ENCODE data around the gene TUBA4B. TPM values are rescaled to one million over a fixed set of nuclear protein-coding genes. Genes with fewer than 3 reads are reported as not detected.

Gene TUBA4B
- total RNA-seq, 1 donor from 2014 or later, result not detected

DNA sequence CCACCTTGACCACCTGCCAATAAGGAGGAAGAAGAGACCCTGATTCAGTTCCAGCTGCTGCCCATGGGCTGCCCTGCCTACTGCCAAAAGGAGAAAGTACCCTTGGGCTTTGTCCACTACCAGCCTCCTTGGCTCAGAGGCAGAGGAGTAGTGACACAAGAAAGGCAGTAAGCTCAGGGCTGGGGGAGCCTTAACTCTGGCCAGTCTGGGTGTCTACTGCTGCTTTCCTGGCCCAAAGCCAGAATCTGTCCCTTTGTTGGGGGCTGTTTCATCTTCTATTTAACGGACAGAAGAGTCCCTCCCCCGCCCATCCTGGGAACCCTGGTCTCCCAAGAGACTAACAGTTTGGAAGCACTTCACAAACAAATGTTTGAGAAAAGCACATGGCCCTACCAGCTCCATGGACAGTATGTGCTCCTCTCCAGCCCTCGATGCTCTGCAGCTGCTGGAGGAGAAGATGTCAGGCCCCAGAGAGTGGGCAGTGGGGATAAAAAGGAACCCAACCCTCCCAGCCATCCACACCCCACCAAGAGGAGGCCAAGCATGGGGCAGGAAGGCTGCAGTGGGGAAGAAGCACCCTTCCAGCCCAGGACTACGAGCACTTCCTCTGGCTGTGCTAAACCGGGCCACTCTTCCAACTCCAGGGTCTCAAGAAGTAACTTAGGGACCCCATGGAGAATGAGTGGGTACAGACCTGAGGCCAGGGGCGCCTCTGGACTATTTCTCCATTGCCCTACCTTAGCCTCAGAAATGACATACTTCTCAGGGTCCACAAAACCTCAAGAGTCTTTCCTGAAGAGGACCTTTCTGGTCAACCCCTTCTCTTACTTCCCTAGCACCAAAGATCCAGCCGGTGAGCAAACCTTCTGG, 24.8 kb upstream of the TUBA4B start:
- Histone ChIP-seq H3K36me3 (peaks cover 61% of the 10 kb centered on the region), H3K27ac (replicated peaks) (peak overlapping the region; percentile 96), H3K4me1 (peaks cover 53% of the 10 kb centered on the region), H3K9me3 (replicated peaks) (no peaks in the 10 kb centered on the region), H3K27me3 (ENCODE audit: low read depth) (no peaks in the 10 kb centered on the region), H3K4me3 (peak overlapping the region; percentile 83)
- intact Hi-C loops (cut with micrococcal nuclease), result loop anchor here (10.0 kb wide), 1 partner anchor 63 kb away; the partner anchor contains the start of gene NHEJ1
- TF ChIP-seq, protein P1, sequence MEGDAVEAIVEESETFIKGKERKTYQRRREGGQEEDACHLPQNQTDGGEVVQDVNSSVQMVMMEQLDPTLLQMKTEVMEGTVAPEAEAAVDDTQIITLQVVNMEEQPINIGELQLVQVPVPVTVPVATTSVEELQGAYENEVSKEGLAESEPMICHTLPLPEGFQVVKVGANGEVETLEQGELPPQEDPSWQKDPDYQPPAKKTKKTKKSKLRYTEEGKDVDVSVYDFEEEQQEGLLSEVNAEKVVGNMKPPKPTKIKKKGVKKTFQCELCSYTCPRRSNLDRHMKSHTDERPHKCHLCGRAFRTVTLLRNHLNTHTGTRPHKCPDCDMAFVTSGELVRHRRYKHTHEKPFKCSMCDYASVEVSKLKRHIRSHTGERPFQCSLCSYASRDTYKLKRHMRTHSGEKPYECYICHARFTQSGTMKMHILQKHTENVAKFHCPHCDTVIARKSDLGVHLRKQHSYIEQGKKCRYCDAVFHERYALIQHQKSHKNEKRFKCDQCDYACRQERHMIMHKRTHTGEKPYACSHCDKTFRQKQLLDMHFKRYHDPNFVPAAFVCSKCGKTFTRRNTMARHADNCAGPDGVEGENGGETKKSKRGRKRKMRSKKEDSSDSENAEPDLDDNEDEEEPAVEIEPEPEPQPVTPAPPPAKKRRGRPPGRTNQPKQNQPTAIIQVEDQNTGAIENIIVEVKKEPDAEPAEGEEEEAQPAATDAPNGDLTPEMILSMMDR (IDR thresholded peaks at IDR 0.05; ENCODE audit: borderline replicate concordance), result no peak
- no peak for DNase-seq

DNA sequence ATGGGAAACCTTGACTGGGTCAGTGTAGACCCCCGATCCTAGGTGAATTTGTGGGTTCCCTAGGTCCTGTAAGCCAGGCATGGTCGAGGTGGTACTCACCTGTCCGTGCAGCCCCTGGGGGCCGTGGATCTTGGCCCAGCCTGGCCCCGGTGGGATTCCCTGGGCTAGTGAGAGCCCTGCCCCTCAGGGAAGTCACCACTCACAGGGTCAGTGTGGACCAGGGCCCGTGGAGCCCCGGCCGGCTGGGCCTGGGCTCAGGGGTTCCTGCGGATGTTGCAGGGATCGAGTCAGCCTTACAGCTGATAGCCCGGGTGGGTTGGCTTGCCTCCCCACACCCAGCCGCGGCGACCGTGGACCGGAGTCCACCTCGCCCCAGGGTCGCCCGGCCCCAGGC, 24.1 kb upstream of the TUBA4B start:
- H3K36me3 ChIP-seq, result peaks cover 61% of the 10 kb centered on the region
- H3K4me1 ChIP-seq, result peaks cover 59% of the 10 kb centered on the region
- peak overlapping the region; percentile 96 for H3K27ac ChIP-seq (replicated peaks)
- H3K4me3 ChIP-seq, result peak overlapping the region; percentile 83
- TF ChIP-seq, protein P1 (IDR thresholded peaks at IDR 0.05; ENCODE audit: borderline replicate concordance), result no peak
- no peaks in the 10 kb centered on the region for H3K9me3 ChIP-seq (replicated peaks)
- no peak for DNase-seq
- no peaks in the 10 kb centered on the region for H3K27me3 ChIP-seq (ENCODE audit: low read depth)
- intact Hi-C loops (cut with micrococcal nuclease), result loop anchor here (10.0 kb wide), 1 partner anchor 64 kb away; the partner anchor contains the start of gene NHEJ1

DNA sequence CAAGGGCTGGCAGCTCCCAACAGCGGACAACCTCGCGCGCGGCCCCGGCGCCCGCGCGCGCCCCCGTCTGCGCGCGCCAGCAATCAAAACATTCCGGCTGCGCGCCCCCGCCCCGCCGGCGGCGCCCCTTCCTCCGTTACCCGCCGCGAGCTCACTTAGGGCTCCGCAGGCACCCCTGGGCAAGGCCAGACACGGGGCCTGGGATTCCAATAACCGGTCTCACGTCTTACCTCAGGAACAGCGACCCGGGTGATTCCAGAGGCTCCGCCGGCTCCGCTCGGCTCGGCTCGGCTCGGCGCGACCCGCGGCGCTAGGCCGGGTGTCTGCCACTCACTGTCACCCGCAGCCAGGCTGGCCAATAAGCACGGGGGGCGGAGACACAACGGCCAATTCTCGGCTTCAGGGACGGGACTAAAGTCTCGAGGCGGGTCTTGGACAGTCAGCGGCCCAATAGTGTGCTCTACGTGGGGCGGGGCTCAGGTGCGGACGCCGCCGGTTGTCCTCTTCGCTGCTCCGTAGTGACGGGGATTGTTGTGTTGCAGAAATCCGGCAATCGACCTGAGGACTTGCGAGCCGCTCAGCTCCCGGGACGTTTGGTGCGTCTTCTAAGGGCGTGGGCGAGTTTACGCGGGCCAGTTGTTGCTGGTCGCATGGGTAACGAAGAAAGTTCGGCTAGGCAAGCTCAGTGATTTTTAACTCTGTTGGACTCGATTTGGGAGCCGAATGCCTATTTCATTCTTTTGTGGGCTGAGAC, 23.6 kb upstream of the TUBA4B start, which contains the start of the genes ANKZF1 and ATG9A:
Gene ANKZF1 (plus strand): TSS at position 502 of the 754 bp plus-strand sequence. CDS start 452 bp downstream, outside the sequence.
Gene ATG9A (minus strand): TSS at position 332 of the 754 bp plus-strand sequence. CDS start 1,612 bp downstream, outside the sequence.
- TF ChIP-seq, protein P1 (IDR thresholded peaks at IDR 0.05; ENCODE audit: borderline replicate concordance), result no peak
- DNase-seq, result peak; percentile 99
- no peaks in the 10 kb centered on the region for H3K9me3 ChIP-seq (replicated peaks)
- intact Hi-C loops (cut with micrococcal nuclease), result loop anchor here (10.0 kb wide), 1 partner anchor 65 kb away; the partner anchor contains the start of gene NHEJ1
- H3K27me3 ChIP-seq (ENCODE audit: low read depth), result no peaks in the 10 kb centered on the region
- peaks cover 61% of the 10 kb centered on the region for H3K36me3 ChIP-seq
- peak within 1 kb of the TSS; percentile 83 for H3K4me3 ChIP-seq
- H3K27ac ChIP-seq (replicated peaks), result peak within 1 kb of the TSS; percentile 96
- H3K4me1 ChIP-seq, result peaks cover 65% of the 10 kb centered on the region

DNA sequence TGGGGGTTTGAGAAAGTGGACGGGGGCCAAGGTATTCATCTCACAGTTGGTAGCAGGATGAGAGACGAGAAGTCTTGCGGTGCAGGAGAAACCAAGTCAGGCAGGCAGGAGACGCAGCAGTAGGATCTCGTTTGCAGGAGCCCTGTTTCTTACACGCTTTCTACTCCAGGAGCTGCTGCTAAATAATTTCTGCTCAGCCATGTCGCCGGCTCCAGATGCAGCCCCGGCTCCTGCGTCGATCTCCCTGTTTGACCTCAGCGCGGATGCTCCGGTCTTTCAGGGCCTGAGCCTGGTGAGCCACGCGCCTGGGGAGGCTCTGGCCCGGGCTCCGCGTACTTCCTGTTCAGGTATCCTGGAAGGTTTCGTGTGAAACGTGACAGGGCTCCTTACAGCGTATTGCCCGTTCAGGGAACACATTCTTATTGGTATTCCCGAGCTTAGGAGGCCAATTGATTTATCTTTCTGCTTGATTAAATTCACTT, 22.9 kb upstream of the TUBA4B start:
- TF ChIP-seq, protein P1 (IDR thresholded peaks at IDR 0.05; ENCODE audit: borderline replicate concordance), result no peak
- DNase-seq, result no peak
- no peaks in the 10 kb centered on the region for H3K9me3 ChIP-seq (replicated peaks)
- H3K27me3 ChIP-seq (ENCODE audit: low read depth), result no peaks in the 10 kb centered on the region
- peaks cover 61% of the 10 kb centered on the region for H3K36me3 ChIP-seq
- H3K4me3 ChIP-seq, result peak overlapping the region; percentile 83
- peaks cover 65% of the 10 kb centered on the region for H3K4me1 ChIP-seq
- peak overlapping the region; percentile 96 for H3K27ac ChIP-seq (replicated peaks)
- intact Hi-C loops (cut with micrococcal nuclease), result no loop called here

DNA sequence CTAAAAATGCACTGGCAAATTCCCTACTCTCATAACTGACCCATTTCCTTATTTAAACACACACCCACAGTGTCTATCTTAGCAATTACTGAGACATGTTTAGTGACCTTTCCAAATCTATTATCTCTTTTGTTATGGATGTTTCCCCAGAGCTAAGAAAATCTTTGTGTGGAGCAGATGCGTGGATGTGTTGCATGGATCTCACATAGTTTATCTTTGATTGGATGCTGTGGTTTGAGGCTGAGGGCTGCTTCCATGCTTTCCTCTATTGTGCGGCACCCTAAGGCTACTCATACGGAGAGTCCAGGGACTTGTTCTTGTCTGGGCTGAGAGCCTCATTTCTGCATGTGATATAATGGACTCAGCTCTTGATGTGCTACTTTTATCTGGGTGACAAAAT, 18.7 kb upstream of the TUBA4B start:
- Histone ChIP-seq H3K9me3 (replicated peaks) (no peaks in the 10 kb centered on the region), H3K27ac (replicated peaks) (no peak overlapping the region), H3K4me1 (peaks cover 41% of the 10 kb centered on the region), H3K36me3 (peaks cover 71% of the 10 kb centered on the region), H3K4me3 (no peak overlapping the region), H3K27me3 (ENCODE audit: low read depth) (no peaks in the 10 kb centered on the region)
- DNase-seq, result no peak
- intact Hi-C loops (cut with micrococcal nuclease), result no loop called here
- TF ChIP-seq, protein P1 (IDR thresholded peaks at IDR 0.05; ENCODE audit: borderline replicate concordance), result no peak
